Small intestine (tissue), 7 donors: ENCODE data around the gene RAD51B. TPM values are rescaled to one million over a fixed set of nuclear protein-coding genes. Genes with fewer than 3 reads are reported as not detected.
"Not testable (repeated sequence)": the region's sequence is repeated elsewhere in the genome, so short reads cannot be mapped to it uniquely, and the experiment has no call there.

ENCODE experiments used
- DNase-seq, 2 donors: peaks; one replicate each; pipeline versions ENCODE4 v3.0.0 to v3.0.0-alpha.2; 2013
- FAIRE-seq: peaks from 2 replicates; lab custom pipeline; 2012; peaks lifted over from hg19 to GRCh38; lab: Jason Lieb, UNC
- H3K27ac ChIP-seq, 3 donors: one replicate each; pipeline ENCODE4 v1.5.1; 2013; ENCODE audit warnings: low read length in 2 of 3, mild to moderate bottlenecking in 2 of 3, control low read depth in 1 of 3, inconsistent platforms in 1 of 3, low read depth in 1 of 3, moderate library complexity in 1 of 3
- H3K27me3 ChIP-seq, 3 donors: one replicate each; pipeline ENCODE4 v1.6.1; 2013; ENCODE audit warnings: low read length in 3 of 3, inconsistent platforms in 1 of 3; ENCODE audit not compliant: control insufficient read depth in 3 of 3, insufficient read depth in 3 of 3
- H3K36me3 ChIP-seq, 3 donors: one replicate each; pipeline ENCODE4 v1.6.1; 2013; ENCODE audit warnings: low read length in 3 of 3, inconsistent platforms in 1 of 3, low read depth in 1 of 3, mild to moderate bottlenecking in 1 of 3, moderate library complexity in 1 of 3; ENCODE audit not compliant: control insufficient read depth in 3 of 3, insufficient read depth in 2 of 3
- H3K4me1 ChIP-seq, 3 donors: one replicate each; pipeline ENCODE4 v1.6.1; 2013; ENCODE audit warnings: low read length in 2 of 3, inconsistent platforms in 1 of 3, low read depth in 1 of 3, mild to moderate bottlenecking in 1 of 3, moderate library complexity in 1 of 3; ENCODE audit not compliant: control insufficient read depth in 3 of 3, insufficient read depth in 2 of 3
- H3K4me3 ChIP-seq, 3 donors: one replicate each; pipeline ENCODE4 v1.5.1; 2013; ENCODE audit warnings: low read length in 3 of 3, control low read depth in 1 of 3, inconsistent platforms in 1 of 3, low read depth in 1 of 3, mild to moderate bottlenecking in 1 of 3, moderate library complexity in 1 of 3
- H3K9me3 ChIP-seq, 2 donors: one replicate each; pipeline ENCODE4 v1.6.1; 2013; ENCODE audit warnings: low read depth in 1 of 2, low read length in 1 of 2; ENCODE audit not compliant: control insufficient read depth in 2 of 2, insufficient read depth in 1 of 2
- WGBS, 3 donors: extraction: QIAGEN DNeasy Blood & Tissue Kit; methylation state at CpG; one replicate each; pipeline ENCODE4 v1.1.7; 2013; 5-methylcytosine and 5-hydroxymethylcytosine counted together
- polyA plus RNA-seq, 4 donors: library from polyadenylated mRNA; stranded (reverse) in 3 of 4; unstranded in 1 of 4; fragments of 200-250 nt in 3 of 4; fragments of 120-200 nt in 1 of 4; gene quantifications; one replicate each; pipeline versions ENCODE4 v1.2.1 to v1.2.3, GENCODE V29; 2013
- donor health status: healthy with polysubstance abuse.
- donor health status: control.
- donor health status: control.
- donor health status: Bipolar disorder and iron deficiency.
- donor health status: healthy.

RAD51B gene
- polyA plus RNA-seq, 4 donors: 1.1 to 9.0 (median 4.1) TPM

DNA sequence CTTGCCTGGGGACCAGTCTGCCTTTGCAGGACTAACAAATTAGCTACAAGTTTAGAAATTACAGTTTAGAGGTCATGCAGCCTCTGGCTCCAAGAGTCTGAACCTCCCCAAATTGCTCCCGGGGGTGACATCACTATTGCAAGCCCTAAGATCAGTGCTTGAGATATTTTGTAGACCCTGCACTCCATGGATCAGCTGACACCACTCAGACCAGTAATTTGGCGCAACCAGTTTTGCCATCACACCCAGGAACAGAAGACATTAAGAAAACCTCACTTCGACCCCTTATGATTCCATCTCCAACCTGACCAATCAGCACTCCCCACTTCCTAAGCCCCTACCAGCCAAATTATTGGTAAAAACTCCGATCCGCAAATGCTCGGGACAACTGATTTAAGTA lies 1.1 kb upstream of the RAD51B start:
- H3K27me3 ChIP-seq, H3K27ac ChIP-seq, H3K36me3 ChIP-seq, H3K4me3 ChIP-seq, H3K9me3 ChIP-seq, DNase-seq, FAIRE-seq: not testable (repeated sequence)
- H3K4me1 ChIP-seq: peaks cover 0 to 29% (median 4%) of the 10 kb centered on the region in 3 donors
- 91 to 96% (median 95%) methylated on average over 6 of the region's 6 CpGs for WGBS, 3 donors

DNA sequence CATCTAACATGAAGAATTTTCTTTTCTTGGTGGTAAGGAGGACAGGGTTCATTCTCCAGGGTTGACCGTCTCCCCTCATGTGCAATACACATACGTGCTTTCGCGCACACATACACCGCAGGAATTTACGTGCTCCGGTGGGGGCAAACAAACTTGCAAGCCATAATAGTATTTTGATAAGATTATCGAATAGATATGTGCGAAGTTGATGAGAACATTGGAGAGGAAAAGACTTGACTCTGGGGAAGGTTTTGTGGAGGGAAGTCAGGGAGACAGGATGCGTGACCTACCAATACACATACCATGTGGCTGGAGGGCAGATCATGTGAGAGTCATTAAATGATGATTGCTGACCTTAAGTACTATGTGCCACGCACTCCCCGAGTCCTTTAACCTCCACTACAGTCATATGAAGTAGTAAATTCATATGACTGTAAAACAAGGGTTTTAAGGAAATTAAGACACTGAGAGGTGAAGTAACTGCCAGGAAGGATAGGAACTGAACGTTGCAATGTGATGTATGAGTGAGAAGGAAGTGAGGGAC lies 921 bp downstream of the RAD51B start:
- WGBS, 3 donors: 3 to 20% (median 14%) methylated on average over 13 of the region's 13 CpGs
- Histone ChIP-seq H3K4me1 (peaks cover 0 to 20% (median 2%) of the 10 kb centered on the region in 3 donors), H3K27ac (peak overlapping the region; percentile 4 to 99 (median 71)), H3K4me3 (peak overlapping the region in 2 of 3 donors; percentile 86 to 97), H3K36me3 (no peaks in the 10 kb centered on the region), H3K27me3 (no peaks in the 10 kb centered on the region), H3K9me3 (no peaks in the 10 kb centered on the region)
- FAIRE-seq (no peak), DNase-seq (peak; percentile 79 to 91)

DNA sequence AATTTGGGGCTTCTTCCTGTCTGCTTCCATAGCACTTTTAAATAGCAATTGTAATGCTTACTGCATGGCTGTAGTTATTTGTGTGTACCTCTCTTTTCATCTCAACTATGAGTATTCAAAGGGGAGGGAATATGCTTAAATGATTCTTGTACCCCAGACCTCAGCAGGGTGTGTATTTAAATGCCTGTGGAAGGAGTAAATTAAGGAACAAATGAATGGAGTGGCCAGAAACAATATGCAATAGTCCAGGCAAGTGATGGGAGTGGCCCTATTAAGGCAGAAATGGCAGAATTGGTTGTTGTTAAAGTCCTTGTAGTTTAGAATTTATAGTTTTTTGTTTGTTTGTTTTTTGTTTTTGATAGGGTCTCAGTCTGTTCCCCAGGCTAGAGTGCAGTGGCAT lies 1.5 kb downstream of the RAD51B start:
- DNase-seq (no peak), FAIRE-seq (no peak)
- H3K4me3 ChIP-seq: peak overlapping the region in 1 of 3 donors; percentile 97
- H3K27ac ChIP-seq: peak overlapping the region in 1 of 3 donors; percentile 99
- no peaks in the 10 kb centered on the region for H3K27me3 ChIP-seq
- peaks cover 0 to 2% (median 0%) of the 10 kb centered on the region in 3 donors for H3K36me3 ChIP-seq
- H3K9me3 ChIP-seq: no peaks in the 10 kb centered on the region
- peaks cover 0 to 17% (median 0%) of the 10 kb centered on the region in 3 donors for H3K4me1 ChIP-seq

DNA sequence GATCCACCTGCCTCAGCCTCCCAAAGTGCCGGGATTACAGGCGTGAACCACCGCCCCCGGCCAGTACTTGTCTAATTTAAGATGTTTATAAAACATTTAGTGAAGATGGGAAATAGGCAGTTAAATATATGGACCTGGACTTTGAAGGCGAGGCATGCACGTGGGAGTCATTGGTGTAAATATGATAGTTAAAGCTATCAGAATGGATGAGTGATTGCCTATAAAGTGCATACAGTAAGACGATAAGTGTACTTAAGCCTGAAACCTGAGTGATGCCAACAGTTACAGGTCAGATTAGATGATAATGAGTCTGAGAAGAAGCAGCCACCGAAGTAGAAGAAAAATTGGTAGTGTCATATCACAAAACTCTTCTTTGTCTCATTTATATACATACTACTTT lies 11.5 kb downstream of the RAD51B start:
- H3K4me1 ChIP-seq: no peaks in the 10 kb centered on the region
- H3K36me3 ChIP-seq: peaks cover 0 to 7% (median 2%) of the 10 kb centered on the region in 3 donors
- no peaks in the 10 kb centered on the region for H3K9me3 ChIP-seq
- no peaks in the 10 kb centered on the region for H3K27me3 ChIP-seq
- FAIRE-seq: no peak
- 52 to 80% (median 65%) methylated on average over 8 of the region's 8 CpGs for WGBS, 3 donors
- no peak overlapping the region for H3K27ac ChIP-seq
- peak; percentile 13 to 38 for DNase-seq
- no peak overlapping the region for H3K4me3 ChIP-seq

DNA sequence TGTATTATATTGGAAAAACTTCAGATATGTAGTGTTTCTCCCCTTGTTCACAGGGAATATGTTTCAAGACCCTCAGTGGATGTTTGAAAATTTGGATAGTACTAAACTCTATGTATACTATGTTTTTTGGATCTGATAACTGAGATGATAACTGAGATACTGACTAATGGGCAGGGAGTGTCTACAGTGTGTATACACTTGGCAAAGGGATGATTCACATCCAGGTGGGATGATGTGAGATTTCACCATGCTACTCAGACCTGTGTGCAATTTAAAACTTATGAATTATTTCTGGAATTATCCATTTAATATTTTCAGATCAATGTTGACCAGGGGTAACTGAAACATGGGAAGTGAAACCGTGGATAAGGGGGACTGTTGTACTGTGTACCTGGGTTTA lies 13.8 kb downstream of the RAD51B start:
- Histone ChIP-seq H3K27me3 (no peaks in the 10 kb centered on the region), H3K9me3 (no peaks in the 10 kb centered on the region), H3K36me3 (peaks cover 0 to 6% (median 2%) of the 10 kb centered on the region in 3 donors), H3K4me1 (no peaks in the 10 kb centered on the region), H3K4me3 (no peak overlapping the region), H3K27ac (no peak overlapping the region)
- FAIRE-seq (no peak), DNase-seq (no peak)
- 87 to 94% (median 89%) methylated on average over 1 of the region's 1 CpG for WGBS, 3 donors

DNA sequence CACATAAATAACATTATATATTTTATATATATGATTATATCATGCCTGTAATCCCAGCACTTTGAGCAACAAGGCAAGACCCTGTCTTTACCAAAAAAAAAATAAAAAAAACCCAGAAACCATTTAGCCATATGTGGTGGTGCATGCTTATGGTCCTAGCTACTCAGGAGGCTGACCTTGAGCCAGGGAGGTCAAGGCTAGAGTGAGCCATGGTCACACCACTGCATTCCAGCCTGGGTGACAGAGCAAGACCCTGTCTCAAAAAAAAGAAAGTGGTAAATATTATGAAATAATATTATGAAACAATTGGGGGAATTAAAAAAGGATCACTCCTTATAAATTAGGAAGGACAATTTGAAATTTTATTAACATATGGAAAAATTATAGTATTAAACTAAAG lies 16.0 kb downstream of the RAD51B start:
- Histone ChIP-seq H3K27ac (no peak overlapping the region), H3K27me3 (no peaks in the 10 kb centered on the region), H3K4me3 (no peak overlapping the region), H3K4me1 (no peaks in the 10 kb centered on the region), H3K9me3 (no peaks in the 10 kb centered on the region), H3K36me3 (peaks cover 0 to 7% (median 0%) of the 10 kb centered on the region in 3 donors)
- DNase-seq (no peak), FAIRE-seq (no peak)

DNA sequence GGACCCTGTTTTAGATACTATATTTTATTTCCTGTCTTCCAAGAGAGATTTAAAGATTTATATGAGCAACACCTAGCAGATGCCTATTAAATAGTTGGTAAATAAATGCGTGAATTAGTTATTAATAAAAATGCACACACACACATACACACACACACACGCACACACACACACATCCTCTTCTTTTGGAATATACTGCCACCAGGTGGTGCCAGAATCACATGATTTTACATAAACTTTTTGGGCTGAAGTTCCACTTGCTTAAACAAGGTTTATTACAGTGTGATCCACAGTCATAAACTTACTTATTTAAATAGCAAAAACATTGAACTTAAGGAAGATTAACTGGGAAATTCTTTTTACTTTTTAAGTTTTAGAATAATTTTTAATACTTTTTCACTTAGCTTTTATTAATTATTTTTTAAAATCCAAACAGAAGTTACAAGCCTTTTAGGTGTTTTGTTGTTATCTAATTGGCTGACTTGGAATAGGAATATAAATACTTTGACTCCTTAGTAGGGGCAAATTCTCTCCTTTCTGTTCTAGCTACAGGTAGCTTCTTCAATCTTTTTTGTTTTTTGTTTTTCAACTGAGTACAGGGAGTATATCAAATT lies 17.5 kb downstream of the RAD51B start:
- no peaks in the 10 kb centered on the region for H3K27me3 ChIP-seq
- 7 to 22% (median 8%) methylated on average over 2 of the region's 2 CpGs for WGBS, 3 donors
- no peaks in the 10 kb centered on the region for H3K9me3 ChIP-seq
- no peak overlapping the region for H3K27ac ChIP-seq
- DNase-seq (peak; percentile 66 to 79), FAIRE-seq (peak; percentile 89)
- H3K4me1 ChIP-seq: no peaks in the 10 kb centered on the region
- H3K36me3 ChIP-seq: peaks cover 0 to 7% (median 0%) of the 10 kb centered on the region in 3 donors
- no peak overlapping the region for H3K4me3 ChIP-seq

DNA sequence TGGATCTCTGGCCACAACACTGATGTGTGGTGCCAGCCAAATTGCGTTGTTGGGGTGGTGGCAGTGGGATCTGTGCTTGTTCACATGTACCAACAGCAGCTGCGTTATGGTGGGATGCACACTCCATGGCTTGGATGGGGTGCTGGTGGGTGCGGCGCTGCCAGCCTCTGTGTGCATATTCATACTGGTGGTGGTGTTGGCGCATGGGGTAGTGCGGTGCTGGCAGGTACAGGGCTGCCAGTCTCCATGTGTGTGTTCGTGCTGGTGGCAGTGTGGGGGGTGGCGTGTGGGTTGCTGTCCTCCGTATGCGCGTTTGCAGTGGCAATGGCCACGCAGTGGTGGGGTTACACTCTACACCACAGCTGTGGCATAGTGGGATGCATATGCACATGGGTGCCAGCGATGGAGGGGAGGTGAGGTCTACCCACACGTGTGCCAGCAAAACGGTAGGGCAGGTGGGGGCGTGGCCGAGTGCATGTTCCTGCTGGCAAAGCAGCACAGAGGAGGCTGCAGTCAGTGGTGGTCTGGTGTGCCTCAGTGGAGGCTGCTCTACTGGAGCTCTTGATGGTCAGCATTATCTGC lies 26.5 kb downstream of the RAD51B start:
- H3K27me3 ChIP-seq: no peaks in the 10 kb centered on the region
- H3K27ac ChIP-seq: no peak overlapping the region
- no peaks in the 10 kb centered on the region for H3K4me1 ChIP-seq
- DNase-seq (no peak), FAIRE-seq (no peak)
- H3K9me3 ChIP-seq: peaks cover 0 to 37% of the 10 kb centered on the region in 2 donors
- no peak overlapping the region for H3K4me3 ChIP-seq
- 92 to 94% (median 94%) methylated on average over 17 of the region's 17 CpGs for WGBS, 3 donors
- H3K36me3 ChIP-seq: peaks cover 0 to 10% (median 0%) of the 10 kb centered on the region in 3 donors
